HEK293 (cell line): ENCODE measurements around the gene LRCH4.

Experiments
- ZNF701 ChIP-seq: fragments of 450-650 bp; formaldehyde crosslinking; IDR thresholded peaks from 2 replicates; pipeline ENCODE4 v1.5.1; 2016; ENCODE audit warnings: missing biosample characterization, missing genetic modification characterization
- TF ChIP-seq, protein P1 (sequence below): fragments of 450-650 bp; formaldehyde crosslinking; IDR thresholded peaks from 2 replicates; pipeline ENCODE4 v1.5.1; 2016; ENCODE audit warnings: missing biosample characterization, missing genetic modification characterization
- TF ChIP-seq, protein P2 (sequence below): fragments of 450-650 bp; formaldehyde crosslinking; optimal IDR thresholded peaks from 2 replicates; pipeline ENCODE3; 2016; ENCODE audit warnings: missing biosample characterization, mild to moderate bottlenecking, missing genetic modification characterization
- TF ChIP-seq, protein P3 (sequence below): fragments of 450-650 bp; formaldehyde crosslinking; IDR thresholded peaks from 2 replicates; pipeline ENCODE4 v1.5.1; 2017; ENCODE audit warnings: missing biosample characterization, missing genetic modification characterization
- TF ChIP-seq, protein P4 (sequence below): fragments of 450-650 bp; formaldehyde crosslinking; IDR thresholded peaks from 2 replicates; pipeline ENCODE4 v1.5.1; 2017; ENCODE audit warnings: missing biosample characterization, missing genetic modification characterization

DNA sequence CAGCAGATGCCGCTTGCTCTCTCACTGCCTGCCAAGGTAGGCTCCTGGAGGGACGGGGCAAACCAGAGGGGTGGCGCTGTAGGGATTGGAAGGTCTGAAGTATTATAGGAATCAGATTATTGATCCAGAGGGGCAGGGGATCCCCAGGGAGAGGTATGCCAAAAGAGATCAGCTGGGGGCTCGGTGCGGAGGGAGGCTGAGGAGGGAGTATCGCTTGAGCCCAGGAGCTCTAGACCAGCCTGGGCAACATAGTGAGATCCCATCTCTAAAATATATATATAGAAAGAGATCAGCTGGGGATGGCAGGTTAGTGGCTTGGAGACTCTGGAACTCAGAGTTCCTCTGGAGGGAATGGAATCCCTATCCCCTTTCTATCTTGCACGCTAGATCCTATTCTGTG, 9.3 kb upstream of the LRCH4 start:
- TF ChIP-seq, protein P1, sequence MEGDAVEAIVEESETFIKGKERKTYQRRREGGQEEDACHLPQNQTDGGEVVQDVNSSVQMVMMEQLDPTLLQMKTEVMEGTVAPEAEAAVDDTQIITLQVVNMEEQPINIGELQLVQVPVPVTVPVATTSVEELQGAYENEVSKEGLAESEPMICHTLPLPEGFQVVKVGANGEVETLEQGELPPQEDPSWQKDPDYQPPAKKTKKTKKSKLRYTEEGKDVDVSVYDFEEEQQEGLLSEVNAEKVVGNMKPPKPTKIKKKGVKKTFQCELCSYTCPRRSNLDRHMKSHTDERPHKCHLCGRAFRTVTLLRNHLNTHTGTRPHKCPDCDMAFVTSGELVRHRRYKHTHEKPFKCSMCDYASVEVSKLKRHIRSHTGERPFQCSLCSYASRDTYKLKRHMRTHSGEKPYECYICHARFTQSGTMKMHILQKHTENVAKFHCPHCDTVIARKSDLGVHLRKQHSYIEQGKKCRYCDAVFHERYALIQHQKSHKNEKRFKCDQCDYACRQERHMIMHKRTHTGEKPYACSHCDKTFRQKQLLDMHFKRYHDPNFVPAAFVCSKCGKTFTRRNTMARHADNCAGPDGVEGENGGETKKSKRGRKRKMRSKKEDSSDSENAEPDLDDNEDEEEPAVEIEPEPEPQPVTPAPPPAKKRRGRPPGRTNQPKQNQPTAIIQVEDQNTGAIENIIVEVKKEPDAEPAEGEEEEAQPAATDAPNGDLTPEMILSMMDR (tag by site-specific recombination), result no peak
- TF ChIP-seq, protein P2, sequence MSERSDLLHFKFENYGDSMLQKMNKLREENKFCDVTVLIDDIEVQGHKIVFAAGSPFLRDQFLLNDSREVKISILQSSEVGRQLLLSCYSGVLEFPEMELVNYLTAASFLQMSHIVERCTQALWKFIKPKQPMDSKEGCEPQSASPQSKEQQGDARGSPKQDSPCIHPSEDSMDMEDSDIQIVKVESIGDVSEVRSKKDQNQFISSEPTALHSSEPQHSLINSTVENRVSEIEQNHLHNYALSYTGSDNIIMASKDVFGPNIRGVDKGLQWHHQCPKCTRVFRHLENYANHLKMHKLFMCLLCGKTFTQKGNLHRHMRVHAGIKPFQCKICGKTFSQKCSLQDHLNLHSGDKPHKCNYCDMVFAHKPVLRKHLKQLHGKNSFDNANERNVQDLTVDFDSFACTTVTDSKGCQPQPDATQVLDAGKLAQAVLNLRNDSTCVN, result no peak
- TF ChIP-seq, protein P3, sequence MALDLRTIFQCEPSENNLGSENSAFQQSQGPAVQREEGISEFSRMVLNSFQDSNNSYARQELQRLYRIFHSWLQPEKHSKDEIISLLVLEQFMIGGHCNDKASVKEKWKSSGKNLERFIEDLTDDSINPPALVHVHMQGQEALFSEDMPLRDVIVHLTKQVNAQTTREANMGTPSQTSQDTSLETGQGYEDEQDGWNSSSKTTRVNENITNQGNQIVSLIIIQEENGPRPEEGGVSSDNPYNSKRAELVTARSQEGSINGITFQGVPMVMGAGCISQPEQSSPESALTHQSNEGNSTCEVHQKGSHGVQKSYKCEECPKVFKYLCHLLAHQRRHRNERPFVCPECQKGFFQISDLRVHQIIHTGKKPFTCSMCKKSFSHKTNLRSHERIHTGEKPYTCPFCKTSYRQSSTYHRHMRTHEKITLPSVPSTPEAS (tag by site-specific recombination), result no peak
- TF ChIP-seq ZNF701 (tag by site-specific recombination), result no peak
- TF ChIP-seq, protein P4, sequence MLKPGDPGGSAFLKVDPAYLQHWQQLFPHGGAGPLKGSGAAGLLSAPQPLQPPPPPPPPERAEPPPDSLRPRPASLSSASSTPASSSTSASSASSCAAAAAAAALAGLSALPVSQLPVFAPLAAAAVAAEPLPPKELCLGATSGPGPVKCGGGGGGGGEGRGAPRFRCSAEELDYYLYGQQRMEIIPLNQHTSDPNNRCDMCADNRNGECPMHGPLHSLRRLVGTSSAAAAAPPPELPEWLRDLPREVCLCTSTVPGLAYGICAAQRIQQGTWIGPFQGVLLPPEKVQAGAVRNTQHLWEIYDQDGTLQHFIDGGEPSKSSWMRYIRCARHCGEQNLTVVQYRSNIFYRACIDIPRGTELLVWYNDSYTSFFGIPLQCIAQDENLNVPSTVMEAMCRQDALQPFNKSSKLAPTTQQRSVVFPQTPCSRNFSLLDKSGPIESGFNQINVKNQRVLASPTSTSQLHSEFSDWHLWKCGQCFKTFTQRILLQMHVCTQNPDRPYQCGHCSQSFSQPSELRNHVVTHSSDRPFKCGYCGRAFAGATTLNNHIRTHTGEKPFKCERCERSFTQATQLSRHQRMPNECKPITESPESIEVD (tag by site-specific recombination), result no peak
